GM12878 (cell line): ENCODE measurements around the gene ZNF396. TPM values are rescaled to one million over a fixed set of nuclear protein-coding genes. Genes with fewer than 3 reads are reported as not detected.

Source experiments
- ATAC-seq: fragments of 200-7000 bp; cut with Tn5 transposase; 3 replicates; pipeline ENCODE4 v1.9.1; 2020; ENCODE audit warnings: mild to moderate bottlenecking, moderate library complexity
- BruUV-seq: library from RNA; stranded (reverse); fragments of 400-500 nt; replicated peaks from 2 replicates; lab custom pipeline; 2021; lab: Mats Ljungman, UMichigan
- CTCF ChIA-PET: fragments of 300-600 bp; sonication (Branson Sonifier 250); formaldehyde crosslinking; extraction: SDS; loops from one replicate; lab custom pipeline; 2021; ENCODE audit warnings: inconsistent platforms; lab: Yijun Ruan, JAX
- POLR2A ChIA-PET: fragments of 350-600 bp; formaldehyde crosslinking; extraction: SDS; loops from one replicate; lab custom pipeline; 2021; ENCODE audit warnings: inconsistent platforms; lab: Charles Lee
- RAD21 ChIA-PET: fragments of 300-600 bp; sonication (Branson Sonifier 250); formaldehyde crosslinking; loops from one replicate; lab custom pipeline; 2023; ENCODE audit warnings: antibody characterized with exemption; ENCODE audit not compliant: unreplicated experiment; lab: Charles Lee
- SMC1A ChIA-PET: fragments of 300-600 bp; sonication (Branson Sonifier 250); formaldehyde crosslinking; loops from one replicate; lab custom pipeline; 2023; ENCODE audit not compliant: unreplicated experiment, uncharacterized antibody; lab: Charles Lee
- DNase-seq: peaks from one replicate; pipeline ENCODE4 v3.0.0-alpha.2; 2011; ENCODE audit warnings: low read depth, low spot score
- FAIRE-seq: peaks from 3 replicates; lab custom pipeline; 2011; peaks lifted over from hg19 to GRCh38; lab: Jason Lieb, UNC
- H2AFZ ChIP-seq: 2 replicates; pipeline ENCODE4 v1.6.0; 2011; ENCODE audit warnings: low read depth, low read length, control low read depth; ENCODE audit not compliant: control insufficient read depth
- H3K27ac ChIP-seq: 2 replicates; pipeline ENCODE4 v1.5.1; 2011; ENCODE audit warnings: control low read depth; ENCODE audit not compliant: control insufficient read depth, insufficient read depth
- H3K27me3 ChIP-seq, 2 experiments: replicated peaks in 1 of 2; 2 replicates each; pipeline versions ENCODE4 v1.6.0 to v1.6.1; 2011; ENCODE audit warnings: low read length in 1 of 2; ENCODE audit not compliant: control insufficient read depth in 2 of 2, insufficient read depth in 2 of 2
- H3K36me3 ChIP-seq, 2 experiments: 2 replicates each; pipeline ENCODE4 v1.5.1; 2011; ENCODE audit warnings: low read length in 1 of 2; ENCODE audit not compliant: control insufficient read depth in 2 of 2, insufficient read depth in 2 of 2
- H3K4me1 ChIP-seq: 2 replicates; pipeline ENCODE4 v1.6.1; 2011; ENCODE audit warnings: mild to moderate bottlenecking, low read length, moderate library complexity, mixed read lengths; ENCODE audit not compliant: control insufficient read depth, insufficient read depth
- H3K4me2 ChIP-seq: 2 replicates; pipeline ENCODE4 v1.6.0; 2011; ENCODE audit warnings: control low read depth; ENCODE audit not compliant: control insufficient read depth, insufficient read depth
- H3K4me3 ChIP-seq: fragments of 200-600 bp; sonication (generic); 2 replicates; pipeline ENCODE4 v1.5.1; 2016
- H3K79me2 ChIP-seq: 2 replicates; pipeline ENCODE4 v1.6.0; 2011; ENCODE audit warnings: low read length; ENCODE audit not compliant: control insufficient read depth, insufficient read depth
- H3K9ac ChIP-seq: 2 replicates; pipeline ENCODE4 v1.8.0; 2011; ENCODE audit warnings: low read length, control low read depth, mixed read lengths; ENCODE audit not compliant: control insufficient read depth, insufficient read depth
- H3K9me3 ChIP-seq: replicated peaks from 3 replicates; pipeline ENCODE4 v1.5.1; 2011; ENCODE audit warnings: mild to moderate bottlenecking, low read length; ENCODE audit not compliant: control insufficient read depth, insufficient read depth
- H4K20me1 ChIP-seq: 2 replicates; pipeline ENCODE4 v1.6.0; 2011; ENCODE audit not compliant: control insufficient read depth, insufficient read depth
- ESRRA ChIP-seq: IDR thresholded peaks from 2 replicates; pipeline ENCODE4 v1.6.1; 2012; ENCODE audit warnings: mild to moderate bottlenecking, low read length, improper control_type of control experiment
- FOXM1 ChIP-seq: IDR thresholded peaks from 2 replicates; pipeline ENCODE4 v1.6.1; 2012; ENCODE audit warnings: low read depth, mild to moderate bottlenecking, inconsistent platforms, low read length, moderate library complexity
- MTA3 ChIP-seq: IDR thresholded peaks from 2 replicates; pipeline ENCODE4 v1.6.1; 2012; ENCODE audit warnings: low read length, inconsistent platforms, borderline replicate concordance
- PML ChIP-seq: IDR thresholded peaks from 2 replicates; pipeline ENCODE4 v1.6.1; 2012; ENCODE audit warnings: low read length, inconsistent platforms
- RAD21 ChIP-seq: IDR thresholded peaks from 2 replicates; pipeline ENCODE4 v1.6.1; 2011; ENCODE audit warnings: mild to moderate bottlenecking, low read depth, low read length, moderate library complexity; ENCODE audit not compliant: insufficient read depth
- SMARCA5 ChIP-seq: fragments of 450-650 bp; IDR thresholded peaks from 2 replicates; pipeline ENCODE4 v1.6.1; 2017; ENCODE audit warnings: mild to moderate bottlenecking
- TBL1XR1 ChIP-seq: IDR thresholded peaks from 2 replicates; pipeline ENCODE4 v1.6.1; 2012; ENCODE audit warnings: low read depth, low read length, improper control_type of control experiment
- TCF12 ChIP-seq: IDR thresholded peaks from 2 replicates; pipeline ENCODE4 v1.6.1; 2011; ENCODE audit warnings: low read depth, mild to moderate bottlenecking, low read length
- WGBS: methylation state at CpG from one replicate; pipeline ENCODE4 v1.1.6; 2016; ENCODE audit warnings: low lambda C conversion rate; ENCODE audit not compliant: insufficient replicate concordance, insufficient coverage; ENCODE audit errors: missing lambda C conversion rate; 5-methylcytosine and 5-hydroxymethylcytosine counted together
- in situ Hi-C: fragments of 300-500 bp; cut with MboI; formaldehyde crosslinking; loops from 9 replicates; pipeline ENCODE4 v1.14.3; 2018; ENCODE audit warnings: mixed read lengths
- intact Hi-C: fragments of 100-400 bp; cut with micrococcal nuclease; formaldehyde crosslinking; loops from one replicate; pipeline ENCODE4 v1.14.2; 2022; ENCODE audit not compliant: unreplicated experiment
- polyA plus RNA-seq, 11 experiments: library from polyadenylated mRNA; depleted of rRNA in 4 of 11; unstranded in 6 of 11; stranded (reverse) in 5 of 11; fragments of >200 nt; fragmentation: Nextera tagmentation in 4 of 11; fragmentation: Illumina TruSeq in 1 of 11; extraction: Ambion mirVana in 4 of 11; extraction: Trizol in 1 of 11; gene quantifications; 1 replicate in 1 of 11; 2 replicates in 10 of 11; pipeline versions ENCODE4 v1.2.1 to v1.2.3, GENCODE V29; 2011 to 2016; ENCODE audit warnings: inconsistent platforms in 2 of 11, missing spikeins in 2 of 11, low read depth in 1 of 11
- total RNA-seq, 4 experiments: library from RNA; depleted of rRNA in 3 of 4; stranded (reverse); fragments of >200 nt in 3 of 4; fragmentation: Illumina TruSeq in 1 of 4; extraction: Trizol in 1 of 4; gene quantifications; 2 replicates each; pipeline versions ENCODE4 v1.2.1 to v1.2.3, GENCODE V29; 2013 to 2021
- TF ChIP-seq, protein P1 (sequence below): fragments of 450-650 bp; IDR thresholded peaks from 2 replicates; pipeline ENCODE4 v1.6.1; 2017; ENCODE audit warnings: antibody characterized with exemption, mild to moderate bottlenecking, moderate library complexity
- TF ChIP-seq, protein P2 (sequence below): fragments of 150-350 bp; IDR thresholded peaks from 2 replicates; pipeline ENCODE4 v1.6.1; 2016; ENCODE audit warnings: low read depth, low read length
- TF ChIP-seq, protein P3 (sequence below): IDR thresholded peaks from 2 replicates; pipeline ENCODE4 v1.6.1; 2011; ENCODE audit warnings: low read depth, mild to moderate bottlenecking, low read length, moderate library complexity, borderline replicate concordance; ENCODE audit errors: extremely low read depth
- TF ChIP-seq, protein P4 (sequence below): fragments of 450-650 bp; conservative IDR thresholded peaks from 2 replicates; pipeline ENCODE4 v1.6.1; 2017; ENCODE audit warnings: mild to moderate bottlenecking, moderate library complexity

ZNF396 gene
- total and polyA plus RNA-seq, 10 of the 15 experiments (the other 5 are each of a cell fraction or from before 2014, with no cell fraction given) = 0.14 to 0.79 (median 0.47) TPM

DNA sequence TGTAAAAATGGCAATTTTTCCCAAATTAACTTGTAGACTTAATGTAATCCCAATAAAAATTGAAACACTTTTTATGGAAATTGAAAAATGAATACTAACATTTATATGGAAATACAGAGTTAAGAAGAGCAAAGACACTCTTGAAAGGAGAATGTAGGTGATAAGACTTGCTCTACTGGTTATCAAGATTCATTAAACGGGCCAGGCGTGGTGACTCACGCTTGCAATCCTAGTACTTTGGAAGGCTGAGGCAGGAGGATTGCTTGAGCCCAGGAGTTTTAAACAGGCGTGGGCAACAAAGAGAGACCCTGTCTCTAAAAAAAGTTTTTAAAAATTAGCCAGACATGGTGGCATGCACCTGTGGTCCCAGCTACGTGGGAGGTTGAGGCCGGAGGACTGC, 29.5 kb upstream of the ZNF396 start:
- CTCF ChIA-PET = interaction anchor here (1.1 to 4.4 kb wide), 4 partner anchors 20 to 531 kb away, joined by 3 to 35 read pairs (median 17); no protein-coding TSS in a partner anchor
- H3K4me2 ChIP-seq = no peak overlapping the region
- no peaks in the 10 kb centered on the region for H3K27me3 ChIP-seq
- no peaks in the 10 kb centered on the region for H3K79me2 ChIP-seq
- TF ChIP-seq ESRRA (no peak), FOXM1 (no peak), TCF12 (no peak), PML (no peak), RAD21 (no peak), SMARCA5 (no peak), MTA3 (no peak), TBL1XR1 (no peak)
- TF ChIP-seq, protein P1, sequence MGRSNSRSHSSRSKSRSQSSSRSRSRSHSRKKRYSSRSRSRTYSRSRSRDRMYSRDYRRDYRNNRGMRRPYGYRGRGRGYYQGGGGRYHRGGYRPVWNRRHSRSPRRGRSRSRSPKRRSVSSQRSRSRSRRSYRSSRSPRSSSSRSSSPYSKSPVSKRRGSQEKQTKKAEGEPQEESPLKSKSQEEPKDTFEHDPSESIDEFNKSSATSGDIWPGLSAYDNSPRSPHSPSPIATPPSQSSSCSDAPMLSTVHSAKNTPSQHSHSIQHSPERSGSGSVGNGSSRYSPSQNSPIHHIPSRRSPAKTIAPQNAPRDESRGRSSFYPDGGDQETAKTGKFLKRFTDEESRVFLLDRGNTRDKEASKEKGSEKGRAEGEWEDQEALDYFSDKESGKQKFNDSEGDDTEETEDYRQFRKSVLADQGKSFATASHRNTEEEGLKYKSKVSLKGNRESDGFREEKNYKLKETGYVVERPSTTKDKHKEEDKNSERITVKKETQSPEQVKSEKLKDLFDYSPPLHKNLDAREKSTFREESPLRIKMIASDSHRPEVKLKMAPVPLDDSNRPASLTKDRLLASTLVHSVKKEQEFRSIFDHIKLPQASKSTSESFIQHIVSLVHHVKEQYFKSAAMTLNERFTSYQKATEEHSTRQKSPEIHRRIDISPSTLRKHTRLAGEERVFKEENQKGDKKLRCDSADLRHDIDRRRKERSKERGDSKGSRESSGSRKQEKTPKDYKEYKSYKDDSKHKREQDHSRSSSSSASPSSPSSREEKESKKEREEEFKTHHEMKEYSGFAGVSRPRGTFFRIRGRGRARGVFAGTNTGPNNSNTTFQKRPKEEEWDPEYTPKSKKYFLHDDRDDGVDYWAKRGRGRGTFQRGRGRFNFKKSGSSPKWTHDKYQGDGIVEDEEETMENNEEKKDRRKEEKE = no peak
- TF ChIP-seq, protein P2, sequence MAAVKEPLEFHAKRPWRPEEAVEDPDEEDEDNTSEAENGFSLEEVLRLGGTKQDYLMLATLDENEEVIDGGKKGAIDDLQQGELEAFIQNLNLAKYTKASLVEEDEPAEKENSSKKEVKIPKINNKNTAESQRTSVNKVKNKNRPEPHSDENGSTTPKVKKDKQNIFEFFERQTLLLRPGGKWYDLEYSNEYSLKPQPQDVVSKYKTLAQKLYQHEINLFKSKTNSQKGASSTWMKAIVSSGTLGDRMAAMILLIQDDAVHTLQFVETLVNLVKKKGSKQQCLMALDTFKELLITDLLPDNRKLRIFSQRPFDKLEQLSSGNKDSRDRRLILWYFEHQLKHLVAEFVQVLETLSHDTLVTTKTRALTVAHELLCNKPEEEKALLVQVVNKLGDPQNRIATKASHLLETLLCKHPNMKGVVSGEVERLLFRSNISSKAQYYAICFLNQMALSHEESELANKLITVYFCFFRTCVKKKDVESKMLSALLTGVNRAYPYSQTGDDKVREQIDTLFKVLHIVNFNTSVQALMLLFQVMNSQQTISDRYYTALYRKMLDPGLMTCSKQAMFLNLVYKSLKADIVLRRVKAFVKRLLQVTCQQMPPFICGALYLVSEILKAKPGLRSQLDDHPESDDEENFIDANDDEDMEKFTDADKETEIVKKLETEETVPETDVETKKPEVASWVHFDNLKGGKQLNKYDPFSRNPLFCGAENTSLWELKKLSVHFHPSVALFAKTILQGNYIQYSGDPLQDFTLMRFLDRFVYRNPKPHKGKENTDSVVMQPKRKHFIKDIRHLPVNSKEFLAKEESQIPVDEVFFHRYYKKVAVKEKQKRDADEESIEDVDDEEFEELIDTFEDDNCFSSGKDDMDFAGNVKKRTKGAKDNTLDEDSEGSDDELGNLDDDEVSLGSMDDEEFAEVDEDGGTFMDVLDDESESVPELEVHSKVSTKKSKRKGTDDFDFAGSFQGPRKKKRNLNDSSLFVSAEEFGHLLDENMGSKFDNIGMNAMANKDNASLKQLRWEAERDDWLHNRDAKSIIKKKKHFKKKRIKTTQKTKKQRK = no peak
- TF ChIP-seq, protein P3, sequence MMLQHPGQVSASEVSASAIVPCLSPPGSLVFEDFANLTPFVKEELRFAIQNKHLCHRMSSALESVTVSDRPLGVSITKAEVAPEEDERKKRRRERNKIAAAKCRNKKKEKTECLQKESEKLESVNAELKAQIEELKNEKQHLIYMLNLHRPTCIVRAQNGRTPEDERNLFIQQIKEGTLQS = no peak
- TF ChIP-seq, protein P4, sequence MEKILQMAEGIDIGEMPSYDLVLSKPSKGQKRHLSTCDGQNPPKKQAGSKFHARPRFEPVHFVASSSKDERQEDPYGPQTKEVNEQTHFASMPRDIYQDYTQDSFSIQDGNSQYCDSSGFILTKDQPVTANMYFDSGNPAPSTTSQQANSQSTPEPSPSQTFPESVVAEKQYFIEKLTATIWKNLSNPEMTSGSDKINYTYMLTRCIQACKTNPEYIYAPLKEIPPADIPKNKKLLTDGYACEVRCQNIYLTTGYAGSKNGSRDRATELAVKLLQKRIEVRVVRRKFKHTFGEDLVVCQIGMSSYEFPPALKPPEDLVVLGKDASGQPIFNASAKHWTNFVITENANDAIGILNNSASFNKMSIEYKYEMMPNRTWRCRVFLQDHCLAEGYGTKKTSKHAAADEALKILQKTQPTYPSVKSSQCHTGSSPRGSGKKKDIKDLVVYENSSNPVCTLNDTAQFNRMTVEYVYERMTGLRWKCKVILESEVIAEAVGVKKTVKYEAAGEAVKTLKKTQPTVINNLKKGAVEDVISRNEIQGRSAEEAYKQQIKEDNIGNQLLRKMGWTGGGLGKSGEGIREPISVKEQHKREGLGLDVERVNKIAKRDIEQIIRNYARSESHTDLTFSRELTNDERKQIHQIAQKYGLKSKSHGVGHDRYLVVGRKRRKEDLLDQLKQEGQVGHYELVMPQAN = no peak
- no TSS peak for BruUV-seq
- H2AFZ ChIP-seq = no peak overlapping the region
- H3K36me3 ChIP-seq = no peaks in the 10 kb centered on the region
- ATAC-seq (no peak), FAIRE-seq (no peak), DNase-seq (no peak)
- 61% methylated on average over 6 of the region's 6 CpGs for WGBS
- peaks cover 14% of the 10 kb centered on the region for H3K4me1 ChIP-seq
- no peaks in the 10 kb centered on the region for H3K9me3 ChIP-seq
- POLR2A ChIA-PET = no interaction called here
- RAD21 ChIA-PET = interaction anchor here (0.6 to 1.5 kb wide), 3 partner anchors 20 to 656 kb away, joined by 3 to 4 read pairs (median 3); no protein-coding TSS in a partner anchor
- no peak overlapping the region for H3K27ac ChIP-seq
- intact Hi-C loops (loop anchor here (5.0 to 10.0 kb wide), 2 partner anchors 91 to 278 kb away; partner anchors contain the start of gene INO80C), in situ Hi-C loops (loop anchor here (10.0 kb wide), 1 partner anchor 548 kb away; no protein-coding TSS in a partner anchor)
- no peak overlapping the region for H3K4me3 ChIP-seq
- no peaks in the 10 kb centered on the region for H4K20me1 ChIP-seq
- H3K9ac ChIP-seq = no peak overlapping the region
- SMC1A ChIA-PET = interaction anchor here (0.8 to 4.5 kb wide), 4 partner anchors 18 to 878 kb away, joined by 3 to 28 read pairs (median 3); no protein-coding TSS in a partner anchor
